Bronchial epithelial cell (primary cell): ENCODE measurements around the gene MYBPC1. TPM values are rescaled to one million over a fixed set of nuclear protein-coding genes. Genes with fewer than 3 reads are reported as not detected.

Experiments used
- DNase-seq: peaks from one replicate; pipeline ENCODE4 v3.0.0-alpha.2; 2010; ENCODE audit warnings: low read depth
- FAIRE-seq: peaks from 2 replicates; lab custom pipeline; 2011; peaks lifted over from hg19 to GRCh38; lab: Jason Lieb, UNC
- H3K27me3 ChIP-seq: 2 replicates; pipeline ENCODE4 v1.5.1; 2011; ENCODE audit warnings: low read length; ENCODE audit not compliant: control insufficient read depth, insufficient read depth
- H3K36me3 ChIP-seq: 2 replicates; pipeline ENCODE4 v1.5.1; 2011; ENCODE audit warnings: low read length; ENCODE audit not compliant: control insufficient read depth, insufficient read depth
- H3K4me3 ChIP-seq: 2 replicates; pipeline ENCODE4 v1.5.1; 2011; ENCODE audit warnings: mild to moderate bottlenecking, low read depth, low read length, control low read depth
- CTCF ChIP-seq: IDR thresholded peaks from 2 replicates; pipeline ENCODE4 v1.5.1; 2011; ENCODE audit warnings: mild to moderate bottlenecking, moderate library complexity, low read length, control low read depth, inconsistent platforms; ENCODE audit not compliant: insufficient read depth, severe bottlenecking
- total RNA-seq: library from RNA; depleted of rRNA; stranded (reverse); fragments of >200 nt; gene quantifications from 2 replicates; pipeline ENCODE4 v1.2.1, GENCODE V29; 2014

The MYBPC1 gene
- total RNA-seq, 1 donor from 2014 or later: not detected

DNA sequence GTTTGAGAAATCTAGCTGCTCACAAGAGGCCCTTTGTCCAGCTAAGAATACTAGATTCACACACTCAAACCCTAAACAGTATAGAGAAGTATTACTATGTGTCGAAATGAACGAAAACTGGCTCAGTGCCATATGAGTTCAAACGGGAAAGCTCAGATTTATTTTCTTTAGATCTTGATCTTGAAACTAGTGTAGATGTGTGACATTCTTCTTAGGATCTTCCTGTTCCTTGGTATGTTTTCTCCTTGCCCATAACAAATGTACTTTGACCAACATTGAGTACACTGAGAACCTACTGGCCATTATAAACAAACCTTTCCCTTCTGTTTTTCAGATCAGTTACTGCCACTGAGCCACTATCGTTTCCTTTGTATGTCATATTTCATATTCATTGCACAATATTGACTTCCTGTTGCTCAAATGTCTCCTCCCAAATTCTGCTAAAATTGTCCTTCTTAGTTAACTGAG lies 21.3 kb downstream of the MYBPC1 start:
- FAIRE-seq (no peak), DNase-seq (peak; percentile 33)
- Histone ChIP-seq H3K36me3 (no peaks in the 10 kb centered on the region), H3K4me3 (no peak overlapping the region), H3K27me3 (no peaks in the 10 kb centered on the region)
- no peak for TF ChIP-seq CTCF

DNA sequence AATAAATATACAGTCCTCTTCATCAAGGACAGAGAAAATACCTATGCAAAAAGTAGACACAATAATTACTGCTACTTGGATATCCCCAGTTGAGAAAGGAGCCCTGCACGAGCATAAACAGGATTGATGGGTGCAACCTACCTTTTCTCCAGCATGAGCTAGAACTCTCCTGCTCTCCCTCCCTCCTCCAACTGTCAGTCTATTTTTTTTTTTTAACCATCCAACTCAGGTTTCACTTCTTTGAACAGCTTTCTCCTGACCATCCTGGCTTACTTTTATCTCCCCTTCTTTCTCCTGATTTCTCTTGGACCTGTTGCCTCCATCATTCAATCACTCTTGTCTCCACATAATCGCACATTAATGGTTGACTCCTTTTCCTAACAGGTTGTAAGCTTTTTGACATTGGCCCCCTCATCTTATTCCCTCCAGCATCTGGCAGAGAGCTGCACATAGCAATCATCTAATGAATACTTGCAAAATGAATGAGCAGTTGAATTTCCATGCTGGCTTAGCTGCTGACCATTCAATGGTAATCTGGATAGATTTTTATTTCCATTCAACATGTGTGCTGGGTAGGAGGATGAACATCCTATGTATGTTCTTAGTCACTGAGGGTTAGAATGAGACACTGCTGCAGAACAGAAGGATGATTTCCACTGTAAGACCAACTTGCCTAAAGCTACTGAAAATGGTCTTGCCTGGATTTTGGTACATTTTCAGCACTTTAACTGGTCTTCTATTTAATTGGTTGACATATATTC lies 24.4 kb downstream of the MYBPC1 start:
- no peak for TF ChIP-seq CTCF
- DNase-seq (no peak), FAIRE-seq (no peak)
- H3K4me3 ChIP-seq: no peak overlapping the region
- H3K27me3 ChIP-seq: no peaks in the 10 kb centered on the region
- no peaks in the 10 kb centered on the region for H3K36me3 ChIP-seq

DNA sequence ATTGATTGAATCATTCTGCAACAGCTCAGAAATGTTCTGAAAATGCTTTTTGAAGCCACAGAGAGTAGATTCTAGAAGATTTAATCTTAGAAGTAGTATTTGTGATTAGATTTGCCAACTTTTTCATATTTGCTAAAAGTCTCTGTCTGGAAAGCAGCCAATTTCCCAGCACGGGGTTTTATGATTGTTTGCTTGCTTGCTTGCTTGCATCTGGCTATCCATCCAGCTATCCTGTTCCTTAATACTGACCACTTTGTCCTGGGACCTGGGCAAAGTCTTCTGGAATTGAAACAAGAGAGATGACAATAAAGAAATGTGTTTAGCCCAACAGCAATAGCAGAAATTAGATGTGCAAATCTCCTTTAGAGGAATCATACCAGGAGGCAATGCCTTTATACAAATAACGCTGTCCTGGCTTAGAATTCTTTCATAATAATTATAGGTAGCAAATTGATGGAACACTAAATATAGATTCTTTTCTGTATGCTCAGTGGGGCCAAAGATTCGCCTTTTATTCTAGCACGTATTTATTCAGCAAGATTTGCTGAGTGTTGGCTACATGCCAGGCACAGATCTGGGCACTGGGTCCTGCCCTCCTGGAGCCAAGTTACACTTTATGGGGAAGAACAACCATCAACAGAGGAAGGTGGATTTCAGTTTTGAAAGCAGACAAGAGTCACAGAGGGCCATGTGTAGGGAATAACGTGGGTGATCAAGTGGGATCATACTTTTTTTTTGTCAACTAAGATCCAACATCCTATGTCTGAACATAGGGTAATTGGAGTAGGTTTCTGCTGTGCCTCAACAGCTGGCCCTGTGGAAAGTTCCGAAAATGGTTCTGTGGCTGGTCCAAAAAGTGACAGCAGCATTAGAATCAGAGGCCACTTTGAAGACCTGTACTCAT lies 25.3 kb downstream of the MYBPC1 start:
- H3K27me3 ChIP-seq: no peaks in the 10 kb centered on the region
- TF ChIP-seq CTCF: no peak
- no peaks in the 10 kb centered on the region for H3K36me3 ChIP-seq
- H3K4me3 ChIP-seq: no peak overlapping the region
- no peak for FAIRE-seq
- no peak for DNase-seq

DNA sequence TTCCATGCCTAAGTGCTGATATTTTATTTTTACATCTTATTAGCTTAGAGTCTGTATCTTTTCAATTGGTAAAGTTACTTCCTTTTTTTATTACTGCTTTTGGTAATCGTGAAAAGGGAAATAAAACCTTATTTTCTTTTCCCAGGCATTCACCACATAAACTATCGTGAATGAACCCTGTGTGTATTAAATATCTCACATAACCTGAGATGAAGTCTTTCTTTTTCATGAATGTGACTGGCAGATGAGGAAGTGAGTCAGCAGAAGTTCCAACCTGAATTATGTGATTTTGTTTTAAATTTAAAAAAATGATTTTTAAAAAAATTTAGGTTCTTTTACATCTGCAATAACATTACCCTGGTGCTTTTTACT lies 26.0 kb downstream of the MYBPC1 start:
- FAIRE-seq: no peak

DNA sequence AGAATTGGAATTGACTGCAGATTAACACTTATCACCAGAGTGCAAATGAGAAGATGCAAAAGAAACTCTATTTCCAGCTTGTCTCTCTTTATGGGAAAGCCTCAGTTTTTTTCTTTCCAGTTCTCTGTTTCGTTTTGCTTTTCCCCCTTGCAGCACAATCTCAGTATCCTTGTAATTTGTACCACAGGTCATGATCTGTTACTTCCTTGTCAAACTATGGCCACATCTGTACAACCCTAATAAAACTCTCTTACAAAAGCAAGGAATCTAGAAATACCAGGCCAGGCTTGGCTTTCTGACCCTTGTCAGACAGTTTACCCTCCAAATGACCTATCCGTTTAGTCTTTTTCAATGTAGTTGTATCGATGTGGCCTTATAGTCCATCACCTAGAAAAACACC lies 33.9 kb downstream of the MYBPC1 start:
- H3K4me3 ChIP-seq: no peak overlapping the region

More for the DNA sequence above, 26.0 kb downstream of the MYBPC1 start:
- no peaks in the 10 kb centered on the region for H3K27me3 ChIP-seq
- no peak for DNase-seq
- no peak overlapping the region for H3K4me3 ChIP-seq
- TF ChIP-seq CTCF: no peak
- H3K36me3 ChIP-seq: no peaks in the 10 kb centered on the region

More for the DNA sequence above, 33.9 kb downstream of the MYBPC1 start:
- FAIRE-seq (no peak), DNase-seq (no peak)
- H3K27me3 ChIP-seq: no peaks in the 10 kb centered on the region
- no peaks in the 10 kb centered on the region for H3K36me3 ChIP-seq
- TF ChIP-seq CTCF: no peak
